Keratinocyte (primary cell): ENCODE results near the gene STARD4. TPM values are rescaled to one million over a fixed set of nuclear protein-coding genes. Genes with fewer than 3 reads are reported as not detected.

Experiments used
- DNase-seq: peaks from one replicate; pipeline ENCODE4 v3.0.0-alpha.2; 2011; ENCODE audit warnings: low read depth, missing footprints, low spot score
- FAIRE-seq: peaks from 2 replicates; lab custom pipeline; 2011; peaks lifted over from hg19 to GRCh38; lab: Jason Lieb, UNC
- H2AFZ ChIP-seq: 2 replicates; pipeline ENCODE4 v1.6.0; 2012; ENCODE audit warnings: low read length, control low read depth, inconsistent platforms; ENCODE audit not compliant: control insufficient read depth
- H3K27ac ChIP-seq: 2 replicates; pipeline ENCODE4 v1.5.1; 2011; ENCODE audit warnings: low read length; ENCODE audit not compliant: control insufficient read depth, insufficient read depth
- H3K27me3 ChIP-seq: 3 replicates; pipeline ENCODE4 v1.6.0; 2011; ENCODE audit warnings: low read length; ENCODE audit not compliant: control insufficient read depth, insufficient read depth; ENCODE audit errors: extremely low read depth
- H3K36me3 ChIP-seq, 2 experiments: 2 replicates in 1 of 2; 3 replicates in 1 of 2; pipeline ENCODE4 v1.5.1; 2011; ENCODE audit warnings: low read length in 2 of 2, mild to moderate bottlenecking in 1 of 2; ENCODE audit not compliant: control insufficient read depth in 2 of 2, insufficient read depth in 2 of 2; ENCODE audit errors: extremely low read depth in 1 of 2
- H3K4me1 ChIP-seq: 3 replicates; pipeline ENCODE4 v1.5.1; 2011; ENCODE audit warnings: low read length; ENCODE audit not compliant: control insufficient read depth, insufficient read depth; ENCODE audit errors: extremely low read depth
- H3K4me2 ChIP-seq: 3 replicates; pipeline ENCODE4 v1.6.0; 2011; ENCODE audit warnings: low read depth, low read length; ENCODE audit not compliant: control insufficient read depth, insufficient read depth; ENCODE audit errors: extremely low read depth
- H3K4me3 ChIP-seq, 3 experiments: fragments of 200-600 bp in 1 of 3; sonication (generic) in 1 of 3; 2 replicates in 2 of 3; 3 replicates in 1 of 3; pipeline ENCODE4 v1.5.1; 2011 to 2016; ENCODE audit warnings: low read length in 3 of 3, mild to moderate bottlenecking in 3 of 3, control low read depth in 2 of 3, inconsistent platforms in 1 of 3, low read depth in 1 of 3, mixed read lengths in 1 of 3, mixed run types in 1 of 3, moderate library complexity in 1 of 3; ENCODE audit not compliant: control insufficient read depth in 2 of 3, insufficient read depth in 2 of 3; ENCODE audit errors: extremely low read depth in 1 of 3
- H3K79me2 ChIP-seq: 2 replicates; pipeline ENCODE4 v1.6.0; 2012; ENCODE audit warnings: low read length; ENCODE audit not compliant: control insufficient read depth, insufficient read depth
- H3K9ac ChIP-seq: 3 replicates; pipeline ENCODE4 v1.6.0; 2011; ENCODE audit warnings: low read length; ENCODE audit not compliant: control insufficient read depth, insufficient read depth; ENCODE audit errors: extremely low read depth
- H3K9me1 ChIP-seq: 3 replicates; pipeline ENCODE4 v1.6.0; 2011; ENCODE audit warnings: low read length; ENCODE audit not compliant: control insufficient read depth, insufficient read depth; ENCODE audit errors: extremely low read depth
- H3K9me3 ChIP-seq: 2 replicates; pipeline ENCODE4 v1.5.1; 2012; ENCODE audit warnings: low read depth, low read length; ENCODE audit not compliant: control insufficient read depth
- H4K20me1 ChIP-seq: 3 replicates; pipeline ENCODE4 v1.6.0; 2011; ENCODE audit warnings: low read length; ENCODE audit not compliant: control insufficient read depth, insufficient read depth; ENCODE audit errors: extremely low read depth
- CTCF ChIP-seq, 3 experiments: IDR thresholded peaks in 1 of 3; conservative IDR thresholded peaks in 1 of 3; optimal IDR thresholded peaks in 1 of 3; 2 replicates in 2 of 3; 3 replicates in 1 of 3; pipeline versions ENCODE3 to v1.5.1; 2011; ENCODE audit warnings: low read length in 3 of 3, mild to moderate bottlenecking in 3 of 3, moderate library complexity in 2 of 3, control low read depth in 1 of 3, inconsistent platforms in 1 of 3; ENCODE audit not compliant: insufficient read depth in 2 of 3; ENCODE audit errors: extremely low read depth in 1 of 3
- EZH2 ChIP-seq: IDR thresholded peaks from one replicate; pipeline ENCODE4 v1.6.1; 2012; ENCODE audit warnings: inconsistent platforms, mild to moderate bottlenecking, low read length, moderate library complexity
- dilution Hi-C: fragments of 300-500 bp; cut with MboI; formaldehyde crosslinking; loops from one replicate; pipeline ENCODE4 v1.7.0; 2020; ENCODE audit warnings: low sequenced_read_pairs; ENCODE audit not compliant: extremely low pct_ligation_motif_present
- polyA plus RNA-seq, 5 experiments: library from polyadenylated mRNA; depleted of rRNA in 3 of 5; stranded (reverse) in 3 of 5; stranded (forward) in 1 of 5; unstranded in 1 of 5; fragments of >200 nt; gene quantifications; 1 replicate in 1 of 5; 2 replicates in 3 of 5; 3 replicates in 1 of 5; pipeline versions ENCODE4 v1.2.1 to v1.2.3, GENCODE V29; 2011 to 2012; ENCODE audit warnings: missing spikeins in 2 of 5, low read depth in 1 of 5, low replicate concordance in 1 of 5

The STARD4 gene
- polyA plus RNA-seq, 1 donor (not counting 4 experiments of a cell fraction or from before 2014, with no cell fraction given): 86.4 TPM

DNA sequence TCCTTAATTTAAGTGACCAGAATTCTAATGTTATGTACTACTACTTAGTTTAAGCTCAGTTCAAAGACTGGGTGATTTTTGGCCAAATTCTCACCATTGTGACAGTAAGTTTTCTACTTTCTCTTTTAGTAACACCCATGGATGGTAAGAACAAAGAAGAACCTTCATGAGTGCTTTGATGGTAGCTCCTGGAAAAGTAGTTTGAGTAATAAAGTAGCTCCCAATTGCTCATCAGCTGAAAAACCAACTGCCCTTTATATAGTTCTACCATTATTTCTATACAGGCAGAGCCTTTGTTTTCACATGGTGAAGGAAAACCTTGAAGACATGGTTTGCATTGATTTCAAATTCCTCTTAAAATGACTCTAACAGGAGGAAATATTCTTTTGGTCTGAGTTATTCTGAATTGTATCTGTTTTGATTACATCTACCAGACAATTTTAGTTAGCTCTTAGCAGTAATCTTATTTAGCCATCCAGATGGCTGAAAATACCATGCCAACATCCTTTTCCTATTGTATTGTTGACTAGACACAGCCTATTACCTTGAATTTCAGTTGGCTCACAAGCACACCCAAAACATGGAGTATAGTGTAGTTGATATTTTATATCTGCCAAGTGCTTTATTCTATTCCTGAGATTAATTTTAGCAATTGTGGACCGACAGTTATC, 23.7 kb upstream of the STARD4 start:
- Histone ChIP-seq H2AFZ (no peak overlapping the region), H4K20me1 (no peaks in the 10 kb centered on the region), H3K9me3 (no peaks in the 10 kb centered on the region), H3K79me2 (no peaks in the 10 kb centered on the region), H3K9ac (no peak overlapping the region), H3K27me3 (no peaks in the 10 kb centered on the region), H3K36me3 (no peaks in the 10 kb centered on the region), H3K9me1 (no peaks in the 10 kb centered on the region), H3K4me3 (no peak overlapping the region), H3K4me2 (no peak overlapping the region), H3K4me1 (no peaks in the 10 kb centered on the region), H3K27ac (no peak overlapping the region)
- TF ChIP-seq CTCF (optimal IDR thresholded peaks at IDR 0.05 in 1 of 3, IDR thresholded peaks at IDR 0.05 in 1 of 3, conservative IDR thresholded peaks at IDR 0.05 in 1 of 3; ENCODE audit: extremely low read depth in 1 of 3, insufficient read depth in 2 of 3, low read length in 3 of 3): no peak
- no peak for TF ChIP-seq EZH2
- DNase-seq (no peak), FAIRE-seq (no peak)
- dilution Hi-C loops: no loop called here

- Histone ChIP-seq H3K79me2 (no peaks in the 10 kb centered on the region), H3K4me2 (no peak overlapping the region), H3K4me1 (peaks cover 9% of the 10 kb centered on the region), H3K9me3 (no peaks in the 10 kb centered on the region), H4K20me1 (no peaks in the 10 kb centered on the region), H3K4me3 (no peak overlapping the region), H3K9me1 (no peaks in the 10 kb centered on the region), H3K36me3 (no peaks in the 10 kb centered on the region), H3K27ac (no peak overlapping the region), H3K27me3 (no peaks in the 10 kb centered on the region), H2AFZ (no peak overlapping the region), H3K9ac (no peak overlapping the region)
- FAIRE-seq (no peak), DNase-seq (no peak)
- TF ChIP-seq EZH2 (no peak), CTCF (optimal IDR thresholded peaks at IDR 0.05 in 1 of 3, IDR thresholded peaks at IDR 0.05 in 1 of 3, conservative IDR thresholded peaks at IDR 0.05 in 1 of 3; ENCODE audit: extremely low read depth in 1 of 3, insufficient read depth in 2 of 3, low read length in 3 of 3) (no peak)
- dilution Hi-C loops: no loop called here
Measured at GRCh38 chr5:111532886-111533582, 20.7 kb upstream of the STARD4 start.
